PC-9 (cell line): ENCODE data around the gene IL1RAPL1. TPM values are rescaled to one million over a fixed set of nuclear protein-coding genes. Genes with fewer than 3 reads are reported as not detected.

ENCODE experiments used
- BruUV-seq: library from RNA; stranded (reverse); fragments of 400-500 nt; replicated peaks from 2 replicates; lab custom pipeline; 2021; lab: Mats Ljungman, UMichigan
- CTCF ChIA-PET: fragments of 300-600 bp; sonication (Branson Sonifier 250); formaldehyde crosslinking; loops from one replicate; lab custom pipeline; 2022; ENCODE audit warnings: antibody characterized with exemption; lab: Charles Lee
- POLR2A ChIA-PET: fragments of 300-600 bp; sonication (Branson Sonifier 250); formaldehyde crosslinking; loops from one replicate; lab custom pipeline; 2022; ENCODE audit warnings: antibody characterized with exemption; ENCODE audit not compliant: unreplicated experiment; lab: Charles Lee
- DNase-seq, 2 experiments: peaks; one replicate each; pipeline versions ENCODE4 v3.0.0 to v3.0.0-alpha.2; 2015 to 2022; ENCODE audit warnings: mixed read lengths in 1 of 2
- H2AFZ ChIP-seq: fragments of 200-600 bp; sonication (generic); 2 replicates; pipeline ENCODE4 v1.8.1; 2017; ENCODE audit warnings: antibody characterized with exemption
- H3F3A ChIP-seq: fragments of 200-600 bp; sonication (generic); 2 replicates; pipeline ENCODE4 v1.8.1; 2017; ENCODE audit warnings: antibody characterized with exemption, mild to moderate bottlenecking, low read depth; ENCODE audit not compliant: insufficient read depth
- H3K27ac ChIP-seq: fragments of 200-600 bp; sonication (generic); 2 replicates; pipeline ENCODE4 v1.6.1; 2016; ENCODE audit warnings: mixed run types
- H3K27me3 ChIP-seq: fragments of 200-600 bp; sonication (generic); 2 replicates; pipeline ENCODE4 v1.6.1; 2016; ENCODE audit warnings: low read depth, mixed run types; ENCODE audit not compliant: insufficient read depth
- H3K36me3 ChIP-seq: fragments of 200-600 bp; sonication (generic); 2 replicates; pipeline ENCODE4 v1.6.1; 2016; ENCODE audit warnings: low read depth, mixed run types
- H3K4me1 ChIP-seq: fragments of 200-600 bp; sonication (generic); replicated peaks from 2 replicates; pipeline ENCODE4 v1.6.1; 2016; ENCODE audit warnings: mixed run types; ENCODE audit not compliant: insufficient read depth
- H3K4me2 ChIP-seq: fragments of 200-600 bp; sonication (generic); 2 replicates; pipeline ENCODE4 v1.6.1; 2017; ENCODE audit warnings: mixed run types
- H3K4me3 ChIP-seq: fragments of 200-600 bp; sonication (generic); 2 replicates; pipeline ENCODE4 v1.6.1; 2016; ENCODE audit warnings: mixed run types
- H3K79me2 ChIP-seq: fragments of 200-600 bp; sonication (generic); 2 replicates; pipeline ENCODE4 v1.6.1; 2017; ENCODE audit warnings: low read depth, mixed run types
- H3K9me2 ChIP-seq: fragments of 200-600 bp; sonication (generic); 2 replicates; pipeline ENCODE4 v1.8.1; 2017; ENCODE audit warnings: mild to moderate bottlenecking; ENCODE audit not compliant: insufficient read depth
- H3K9me3 ChIP-seq: fragments of 200-600 bp; sonication (generic); 2 replicates; pipeline ENCODE4 v1.8.1; 2016; ENCODE audit warnings: low read depth; ENCODE audit not compliant: insufficient read depth
- H4K20me1 ChIP-seq: fragments of 200-600 bp; sonication (generic); 2 replicates; pipeline ENCODE4 v1.8.1; 2017; ENCODE audit not compliant: insufficient read depth
- CTCF ChIP-seq: fragments of 200-600 bp; sonication (generic); conservative IDR thresholded peaks from 2 replicates; pipeline ENCODE4 v1.6.1; 2017; ENCODE audit warnings: mixed run types, antibody characterized with exemption, mild to moderate bottlenecking, moderate library complexity
- EZH2 ChIP-seq: fragments of 200-600 bp; sonication (generic); IDR thresholded peaks from 2 replicates; pipeline ENCODE4 v1.8.0; 2017; ENCODE audit warnings: antibody characterized with exemption, low read depth
- intact Hi-C: fragments of 100-400 bp; cut with micrococcal nuclease; formaldehyde crosslinking; loops from one replicate; pipeline ENCODE4 v1.10.0; 2022; ENCODE audit not compliant: unreplicated experiment
- total RNA-seq: library from RNA; stranded (reverse); gene quantifications from 2 replicates; pipeline ENCODE4 v1.2.3, GENCODE V29; 2021

IL1RAPL1 gene
- total RNA-seq, 1 experiment from 2014 or later: 0.26 TPM

- no peaks in the 10 kb centered on the region for H3K79me2 ChIP-seq
- CTCF ChIA-PET: no interaction called here
- no peaks in the 10 kb centered on the region for H3K9me3 ChIP-seq
- no peaks in the 10 kb centered on the region for H4K20me1 ChIP-seq
- H3K4me1 ChIP-seq: no peaks in the 10 kb centered on the region
- H3F3A ChIP-seq: no peaks in the 10 kb centered on the region
- H3K36me3 ChIP-seq: no peaks in the 10 kb centered on the region
- no peak overlapping the region for H2AFZ ChIP-seq
- H3K9me2 ChIP-seq: no peaks in the 10 kb centered on the region
- intact Hi-C loops: no loop called here
- H3K4me3 ChIP-seq: no peak overlapping the region
- POLR2A ChIA-PET: no interaction called here
- no peak overlapping the region for H3K4me2 ChIP-seq
- no TSS peak for BruUV-seq
- H3K27me3 ChIP-seq: no peaks in the 10 kb centered on the region
- H3K27ac ChIP-seq: no peak overlapping the region
- no peak for TF ChIP-seq CTCF
- no peak for TF ChIP-seq EZH2
- DNase-seq: no peak
Observed at GRCh38 chrX:29155286-29155685, 568.0 kb downstream of the IL1RAPL1 start.

- intact Hi-C loops: no loop called here
- H3K27ac ChIP-seq: no peak overlapping the region
- no peaks in the 10 kb centered on the region for H3F3A ChIP-seq
- no peaks in the 10 kb centered on the region for H4K20me1 ChIP-seq
- TF ChIP-seq CTCF: no peak
- TF ChIP-seq EZH2: no peak
- H3K9me3 ChIP-seq: no peaks in the 10 kb centered on the region
- CTCF ChIA-PET: no interaction called here
- POLR2A ChIA-PET: no interaction called here
- H2AFZ ChIP-seq: no peak overlapping the region
- H3K9me2 ChIP-seq: no peaks in the 10 kb centered on the region
- no peaks in the 10 kb centered on the region for H3K79me2 ChIP-seq
- no peak overlapping the region for H3K4me2 ChIP-seq
- H3K4me1 ChIP-seq: no peaks in the 10 kb centered on the region
- H3K27me3 ChIP-seq: no peaks in the 10 kb centered on the region
- BruUV-seq: no TSS peak
- DNase-seq: no peak
- no peaks in the 10 kb centered on the region for H3K36me3 ChIP-seq
- H3K4me3 ChIP-seq: no peak overlapping the region
Observed at GRCh38 chrX:29172880-29173279, 585.6 kb downstream of the IL1RAPL1 start.

GRCh38 chrX:29187264-29187663 is 600.0 kb downstream of the IL1RAPL1 start:
- H4K20me1 ChIP-seq: no peaks in the 10 kb centered on the region
- POLR2A ChIA-PET: no interaction called here
- H3K79me2 ChIP-seq: no peaks in the 10 kb centered on the region
- intact Hi-C loops: no loop called here
- H2AFZ ChIP-seq: no peak overlapping the region
- no peaks in the 10 kb centered on the region for H3K27me3 ChIP-seq
- H3K9me3 ChIP-seq: no peaks in the 10 kb centered on the region
- H3K9me2 ChIP-seq: no peaks in the 10 kb centered on the region
- H3F3A ChIP-seq: no peaks in the 10 kb centered on the region
- no peak for DNase-seq
- TF ChIP-seq CTCF (no peak), EZH2 (no peak)
- H3K4me3 ChIP-seq: no peak overlapping the region
- H3K4me1 ChIP-seq: no peaks in the 10 kb centered on the region
- H3K27ac ChIP-seq: no peak overlapping the region
- CTCF ChIA-PET: no interaction called here
- H3K36me3 ChIP-seq: no peaks in the 10 kb centered on the region
- no peak overlapping the region for H3K4me2 ChIP-seq
- no TSS peak for BruUV-seq
